ENCODE results near the gene ADGRG7.
"Not testable (repeated sequence)": the region's sequence is repeated elsewhere in the genome, so short reads cannot be mapped to it uniquely, and the experiment has no call there.

The ADGRG7 gene

GRCh38 chr3:100609305-100609704 is at the start of gene ADGRG7:
Gene ADGRG7, plus strand, starts transcription at chr3:100609601. Its CDS starts 256 bp downstream, at chr3:100609857.
- FAIRE-seq (no peak), DNase-seq (ENCODE audit: low spot score) (no peak)

- FAIRE-seq (no peak), DNase-seq (ENCODE audit: low spot score) (no peak)
Observed at GRCh38 chr3:100560426-100560825, 49.0 kb upstream of the ADGRG7 start.

GRCh38 chr3:100561459-100562158 is 47.8 kb upstream of the ADGRG7 start:
- DNase-seq (ENCODE audit: low spot score): no peak
- no peak for FAIRE-seq

GRCh38 chr3:100562224-100562857 is 47.1 kb upstream of the ADGRG7 start:
- DNase-seq (ENCODE audit: low spot score): no peak
- FAIRE-seq: no peak

GRCh38 chr3:100563228-100563627 is 46.2 kb upstream of the ADGRG7 start:
- DNase-seq (ENCODE audit: low spot score): no peak
- peak; percentile 81 for FAIRE-seq

- DNase-seq (ENCODE audit: low spot score) (no peak), FAIRE-seq (no peak)
Observed at GRCh38 chr3:100563652-100564211, 45.7 kb upstream of the ADGRG7 start.

GRCh38 chr3:100570811-100571210 is 38.6 kb upstream of the ADGRG7 start:
- DNase-seq (ENCODE audit: low spot score) (no peak), FAIRE-seq (no peak)

GRCh38 chr3:100574536-100574935 is 34.9 kb upstream of the ADGRG7 start:
- no peak for DNase-seq (ENCODE audit: low spot score)
- no peak for FAIRE-seq

GRCh38 chr3:100575704-100576103 is 33.7 kb upstream of the ADGRG7 start:
- no peak for DNase-seq (ENCODE audit: low spot score)
- no peak for FAIRE-seq

- DNase-seq (ENCODE audit: low spot score) (no peak), FAIRE-seq (no peak)
Observed at GRCh38 chr3:100577382-100578008, 31.9 kb upstream of the ADGRG7 start.

- no peak for FAIRE-seq
- no peak for DNase-seq (ENCODE audit: low spot score)
Observed at GRCh38 chr3:100578646-100579045, 30.8 kb upstream of the ADGRG7 start.

GRCh38 chr3:100580147-100580546 is 29.3 kb upstream of the ADGRG7 start:
- DNase-seq (ENCODE audit: low spot score) (no peak), FAIRE-seq (no peak)

- DNase-seq (ENCODE audit: low spot score): no peak
- FAIRE-seq: no peak
Observed at GRCh38 chr3:100581650-100582049, 27.8 kb upstream of the ADGRG7 start.

GRCh38 chr3:100582157-100582556 is 27.2 kb upstream of the ADGRG7 start:
- FAIRE-seq: not testable (repeated sequence)

GRCh38 chr3:100584101-100584660 is 25.2 kb upstream of the ADGRG7 start:
- no peak for DNase-seq (ENCODE audit: low spot score)
- no peak for FAIRE-seq

More at GRCh38 chr3:100582157-100582556, 27.2 kb upstream of the ADGRG7 start:
- DNase-seq (ENCODE audit: low spot score): not testable (repeated sequence)

- DNase-seq (ENCODE audit: low spot score) (no peak), FAIRE-seq (no peak)
Observed at GRCh38 chr3:100586832-100587231, 22.6 kb upstream of the ADGRG7 start.

- DNase-seq (ENCODE audit: low spot score) (no peak), FAIRE-seq (no peak)
Observed at GRCh38 chr3:100588251-100588650, 21.1 kb upstream of the ADGRG7 start.

- DNase-seq (ENCODE audit: low spot score) (peak; percentile 79), FAIRE-seq (peak; percentile 68)
Observed at GRCh38 chr3:100590114-100590839, 19.1 kb upstream of the ADGRG7 start.

- no peak for FAIRE-seq
- no peak for DNase-seq (ENCODE audit: low spot score)
Observed at GRCh38 chr3:100590840-100591147, 18.6 kb upstream of the ADGRG7 start.

GRCh38 chr3:100591411-100591810 is 18.0 kb upstream of the ADGRG7 start:
- no peak for FAIRE-seq
- no peak for DNase-seq (ENCODE audit: low spot score)
